Head of caudate nucleus (tissue), 42 donors: ENCODE results near the gene EDNRA.

Experiments
- DNase-seq, 42 donors: peaks; one replicate each; pipeline versions ENCODE4 v3.0.0 to v3.0.0-alpha.2; 2020 to 2021; ENCODE audit warnings: mixed read lengths in 7 of 42
- intact Hi-C: fragments of 100-400 bp; cut with DNase I; formaldehyde crosslinking; loops from one replicate; pipeline ENCODE4 v1.15.0; 2022

Gene EDNRA

GRCh38 chr4:147580396-147580795 lies 99.5 kb downstream of the EDNRA start:
- DNase-seq, result no peak
- intact Hi-C loops, result no loop called here

GRCh38 chr4:147581606-147582350 lies 100.9 kb downstream of the EDNRA start:
- intact Hi-C loops, result no loop called here
- no peak for DNase-seq

GRCh38 chr4:147582386-147583060 lies 101.6 kb downstream of the EDNRA start:
- no peak for DNase-seq
- intact Hi-C loops, result no loop called here

- intact Hi-C loops, result no loop called here
- DNase-seq, result no peak
Measured at GRCh38 chr4:147583876-147584275, 103.0 kb downstream of the EDNRA start.

- DNase-seq, result no peak
- intact Hi-C loops, result loop anchor here (5.0 kb wide), 2 partner anchors 69 to 424 kb away; no protein-coding TSS in a partner anchor
Measured at GRCh38 chr4:147586032-147586431, 105.1 kb downstream of the EDNRA start.

GRCh38 chr4:147586637-147587036 lies 105.7 kb downstream of the EDNRA start:
- DNase-seq, result no peak
- intact Hi-C loops, result loop anchor here (5.0 kb wide), 2 partner anchors 69 to 424 kb away; no protein-coding TSS in a partner anchor

- intact Hi-C loops, result loop anchor here (5.0 kb wide), 2 partner anchors 70 to 425 kb away; no protein-coding TSS in a partner anchor
- peak in 5 of 42 donors; percentile 4 to 48 (median 14) for DNase-seq
Measured at GRCh38 chr4:147587041-147587440, 106.1 kb downstream of the EDNRA start.

GRCh38 chr4:147589586-147589985 lies 108.7 kb downstream of the EDNRA start:
- intact Hi-C loops, result loop anchor here (5.0 kb wide), 2 partner anchors 72 to 427 kb away; no protein-coding TSS in a partner anchor
- DNase-seq, result peak in 17 of 42 donors; percentile 4 to 58 (median 14)

GRCh38 chr4:147590249-147590920 lies 109.5 kb downstream of the EDNRA start:
- DNase-seq, result peak; percentile 14 to 91 (median 73)
- intact Hi-C loops, result no loop called here

GRCh38 chr4:147591106-147591505 lies 110.2 kb downstream of the EDNRA start:
- intact Hi-C loops, result no loop called here
- no peak for DNase-seq

- intact Hi-C loops, result no loop called here
- DNase-seq, result no peak
Measured at GRCh38 chr4:147594107-147594506, 113.2 kb downstream of the EDNRA start.
